Liver (tissue), 3 donors: ENCODE results near the gene OR2L13.

ENCODE experiments used
- CTCF ChIP-seq: fragments of 150-350 bp; IDR thresholded peaks from 2 replicates; pipeline ENCODE4 v1.5.1; 2017; ENCODE audit warnings: improper control_type of control experiment, low read depth, low read length; ENCODE audit not compliant: missing input control
- EGR1 ChIP-seq, 2 donors: IDR thresholded peaks; 2 replicates each; pipeline ENCODE4 v1.6.1; 2016 to 2018; ENCODE audit warnings: antibody characterized with exemption in 2 of 2, low read depth in 2 of 2
- GABPA ChIP-seq, 2 donors: IDR thresholded peaks in 1 of 2; conservative IDR thresholded peaks in 1 of 2; 2 replicates each; pipeline ENCODE4 v1.6.1; 2016; ENCODE audit warnings: antibody characterized with exemption in 2 of 2, mild to moderate bottlenecking in 1 of 2, moderate library complexity in 1 of 2
- HNF4A ChIP-seq, 2 donors: conservative IDR thresholded peaks; 2 replicates each; pipeline ENCODE4 v1.6.1; 2016; ENCODE audit warnings: antibody characterized with exemption in 2 of 2, mild to moderate bottlenecking in 2 of 2
- JUND ChIP-seq, 2 donors: IDR thresholded peaks; 2 replicates each; pipeline ENCODE4 v1.6.1; 2016; ENCODE audit warnings: antibody characterized with exemption in 2 of 2
- MAX ChIP-seq: IDR thresholded peaks from 2 replicates; pipeline ENCODE4 v1.6.1; 2016; ENCODE audit warnings: antibody characterized with exemption
- TAF1 ChIP-seq: conservative IDR thresholded peaks from 2 replicates; pipeline ENCODE4 v1.6.1; 2016; ENCODE audit warnings: antibody characterized with exemption, mild to moderate bottlenecking
- YY1 ChIP-seq: IDR thresholded peaks from 2 replicates; pipeline ENCODE4 v1.6.1; 2016; ENCODE audit warnings: antibody characterized with exemption, mild to moderate bottlenecking
- ZBTB33 ChIP-seq: IDR thresholded peaks from 2 replicates; pipeline ENCODE4 v1.6.1; 2016; ENCODE audit warnings: antibody characterized with exemption
- donor health status: healthy.
- donor health status: healthy.

GRCh38 chr1:248065071-248065470 is 29.9 kb upstream of the OR2L13 start:
- TF ChIP-seq CTCF (no peak), GABPA (IDR thresholded peaks at IDR 0.05 in 1 of 2, conservative IDR thresholded peaks at IDR 0.05 in 1 of 2) (no peak), EGR1 (IDR thresholded peaks at IDR 0.05; ENCODE audit: low read depth in 2 of 2) (no peak), TAF1 (no peak), MAX (no peak), YY1 (no peak), HNF4A (conservative IDR thresholded peaks at IDR 0.05) (no peak), JUND (IDR thresholded peaks at IDR 0.05) (no peak), ZBTB33 (no peak)
